Subcutaneous adipose tissue (tissue), 4 donors: Measurements from ENCODE around the gene PSMB2. TPM values are rescaled to one million over a fixed set of nuclear protein-coding genes. Genes with fewer than 3 reads are reported as not detected.

Source experiments
- CTCF ChIP-seq: fragments of 450-650 bp; IDR thresholded peaks from one replicate; pipeline ENCODE4 v1.5.1; 2016; ENCODE audit warnings: low read depth, mild to moderate bottlenecking, control low read depth, antibody characterized with exemption, moderate library complexity
- total RNA-seq, 4 donors: library from RNA; depleted of rRNA; stranded (reverse); fragments of >200 nt; gene quantifications; one replicate each; pipeline ENCODE4 v1.1.0, GENCODE V29; 2016

Gene PSMB2
- total RNA-seq, 4 donors from 2014 or later: 26.9 to 42.7 (median 30.0) TPM

GRCh38 chr1:35603941-35604340, 37.4 kb downstream of the PSMB2 start:
- TF ChIP-seq CTCF: no peak

- no peak for TF ChIP-seq CTCF
These were observed 37.9 kb downstream of the PSMB2 start for GRCh38 chr1:35603468-35603867.

- no peak for TF ChIP-seq CTCF
These were observed 40.7 kb downstream of the PSMB2 start for GRCh38 chr1:35600593-35600992.

- TF ChIP-seq CTCF: no peak
These were observed 41.9 kb downstream of the PSMB2 start for GRCh38 chr1:35599411-35599810.

GRCh38 chr1:35598895-35599294, 42.4 kb downstream of the PSMB2 start:
- no peak for TF ChIP-seq CTCF

GRCh38 chr1:35597870-35598269, 43.5 kb downstream of the PSMB2 start:
- no peak for TF ChIP-seq CTCF

GRCh38 chr1:35595684-35596083, 45.6 kb downstream of the PSMB2 start:
- TF ChIP-seq CTCF: no peak
